ENCODE results near the gene MRPL3. TPM values are rescaled to one million over a fixed set of nuclear protein-coding genes. Genes with fewer than 3 reads are reported as not detected.

MRPL3 gene
- polyA plus RNA-seq, 3 donors = 20.9 to 66.3 (median 62.9) TPM

- TF ChIP-seq, protein P1, sequence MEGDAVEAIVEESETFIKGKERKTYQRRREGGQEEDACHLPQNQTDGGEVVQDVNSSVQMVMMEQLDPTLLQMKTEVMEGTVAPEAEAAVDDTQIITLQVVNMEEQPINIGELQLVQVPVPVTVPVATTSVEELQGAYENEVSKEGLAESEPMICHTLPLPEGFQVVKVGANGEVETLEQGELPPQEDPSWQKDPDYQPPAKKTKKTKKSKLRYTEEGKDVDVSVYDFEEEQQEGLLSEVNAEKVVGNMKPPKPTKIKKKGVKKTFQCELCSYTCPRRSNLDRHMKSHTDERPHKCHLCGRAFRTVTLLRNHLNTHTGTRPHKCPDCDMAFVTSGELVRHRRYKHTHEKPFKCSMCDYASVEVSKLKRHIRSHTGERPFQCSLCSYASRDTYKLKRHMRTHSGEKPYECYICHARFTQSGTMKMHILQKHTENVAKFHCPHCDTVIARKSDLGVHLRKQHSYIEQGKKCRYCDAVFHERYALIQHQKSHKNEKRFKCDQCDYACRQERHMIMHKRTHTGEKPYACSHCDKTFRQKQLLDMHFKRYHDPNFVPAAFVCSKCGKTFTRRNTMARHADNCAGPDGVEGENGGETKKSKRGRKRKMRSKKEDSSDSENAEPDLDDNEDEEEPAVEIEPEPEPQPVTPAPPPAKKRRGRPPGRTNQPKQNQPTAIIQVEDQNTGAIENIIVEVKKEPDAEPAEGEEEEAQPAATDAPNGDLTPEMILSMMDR (IDR thresholded peaks at IDR 0.05) = no peak
- Histone ChIP-seq H3K4me1 (ENCODE audit: control insufficient read depth in 1 of 2, insufficient read depth in 2 of 2, low read length in 2 of 2) (no peaks in the 10 kb centered on the region), H3K9me3 (replicated peaks in 1 of 2; ENCODE audit: control insufficient read depth in 1 of 2, insufficient read depth in 1 of 2, low read length in 2 of 2) (no peaks in the 10 kb centered on the region), H3K4me3 (replicated peaks in 1 of 3; ENCODE audit: low read depth in 2 of 3, low read length in 3 of 3) (no peak overlapping the region), H2AFZ (ENCODE audit: insufficient read depth, low read depth, low read length, poor library complexity, severe bottlenecking) (no peak overlapping the region), H3K36me3 (replicated peaks in 1 of 2; ENCODE audit: control insufficient read depth in 1 of 2, insufficient read depth in 2 of 2, low read length in 2 of 2) (no peaks in the 10 kb centered on the region), H3K79me2 (ENCODE audit: insufficient read depth, low read length) (no peaks in the 10 kb centered on the region), H3K27ac (ENCODE audit: low read depth in 1 of 2, low read length in 2 of 2) (no peak overlapping the region), H3K9ac (ENCODE audit: insufficient read depth, low read length, poor library complexity, severe bottlenecking) (no peak overlapping the region), H4K20me1 (ENCODE audit: insufficient read depth, low read length) (no peaks in the 10 kb centered on the region), H3K27me3 (ENCODE audit: control insufficient read depth in 2 of 2, insufficient read depth in 2 of 2, low read length in 2 of 2) (no peaks in the 10 kb centered on the region), H3K4me2 (replicated peaks; ENCODE audit: extremely low read depth, low read length, poor library complexity, severe bottlenecking) (no peak overlapping the region)
- no peaks in the 10 kb centered on the region for H3K4me1 Mint-ChIP-seq
- H3K36me3 Mint-ChIP-seq = no peaks in the 10 kb centered on the region
- WGBS (ENCODE audit: insufficient coverage) = 100% methylated on average over 2 of the region's 3 CpGs
- H3K27ac Mint-ChIP-seq = no peak overlapping the region
- intact Hi-C loops (cut with micrococcal nuclease) = no loop called here
- peaks cover 0 to 2% (median 0%) of the 10 kb centered on the region in 7 donors for H3K9me3 Mint-ChIP-seq
- peaks cover 0 to 3% (median 2%) of the 10 kb centered on the region in 3 donors for H3K27me3 Mint-ChIP-seq (ENCODE audit: low read depth in 3 of 3)
- H3K4me3 Mint-ChIP-seq = no peak overlapping the region
- no peak for DNase-seq
These were observed 32.4 kb upstream of the MRPL3 start for GRCh38 chr3:131535131-131535530.

DNA sequence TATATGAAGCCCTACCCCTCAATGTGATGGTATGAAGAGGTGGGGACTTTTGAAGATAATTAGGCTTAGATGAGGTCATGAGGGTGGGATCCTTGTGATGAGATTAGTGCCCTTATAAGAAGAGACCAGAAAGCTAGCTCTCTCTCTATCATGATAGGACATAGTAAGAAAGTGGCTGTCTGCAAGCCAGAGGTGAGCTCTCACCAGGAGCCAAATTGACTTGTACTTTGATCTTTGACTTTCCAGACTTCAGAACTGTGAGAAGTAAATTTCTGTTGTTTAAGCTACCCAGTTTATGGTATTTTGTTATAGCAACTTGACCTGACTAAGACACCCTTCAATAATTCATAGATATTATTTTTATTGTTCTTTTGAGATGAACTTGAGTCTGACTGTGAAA lies 29.9 kb upstream of the MRPL3 start:
- Mint-ChIP-seq H3K9me3 (peaks cover 0 to 2% (median 0%) of the 10 kb centered on the region in 7 donors), H3K27ac (no peak overlapping the region), H3K4me1 (no peaks in the 10 kb centered on the region), H3K4me3 (no peak overlapping the region), H3K36me3 (no peaks in the 10 kb centered on the region), H3K27me3 (ENCODE audit: low read depth in 3 of 3) (peaks cover 6 to 11% (median 8%) of the 10 kb centered on the region in 3 donors)
- Histone ChIP-seq H3K36me3 (replicated peaks in 1 of 2; ENCODE audit: control insufficient read depth in 1 of 2, insufficient read depth in 2 of 2, low read length in 2 of 2) (no peaks in the 10 kb centered on the region), H2AFZ (ENCODE audit: insufficient read depth, low read depth, low read length, poor library complexity, severe bottlenecking) (no peak overlapping the region), H3K27me3 (ENCODE audit: control insufficient read depth in 2 of 2, insufficient read depth in 2 of 2, low read length in 2 of 2) (peaks cover 0 to 2% of the 10 kb centered on the region in 2 donors), H3K4me3 (replicated peaks in 1 of 3; ENCODE audit: low read depth in 2 of 3, low read length in 3 of 3) (no peak overlapping the region), H3K4me1 (ENCODE audit: control insufficient read depth in 1 of 2, insufficient read depth in 2 of 2, low read length in 2 of 2) (no peaks in the 10 kb centered on the region), H3K9ac (ENCODE audit: insufficient read depth, low read length, poor library complexity, severe bottlenecking) (no peak overlapping the region), H3K9me3 (replicated peaks in 1 of 2; ENCODE audit: control insufficient read depth in 1 of 2, insufficient read depth in 1 of 2, low read length in 2 of 2) (no peaks in the 10 kb centered on the region), H4K20me1 (ENCODE audit: insufficient read depth, low read length) (no peaks in the 10 kb centered on the region), H3K27ac (ENCODE audit: low read depth in 1 of 2, low read length in 2 of 2) (no peak overlapping the region), H3K4me2 (replicated peaks; ENCODE audit: extremely low read depth, low read length, poor library complexity, severe bottlenecking) (no peak overlapping the region), H3K79me2 (ENCODE audit: insufficient read depth, low read length) (no peaks in the 10 kb centered on the region)
- no peak for DNase-seq
- intact Hi-C loops (cut with micrococcal nuclease) = no loop called here
- TF ChIP-seq, protein P1 (IDR thresholded peaks at IDR 0.05) = no peak

Measured in CD14-positive monocyte (primary cell).